GM19455 (cell line): Measurements from ENCODE around the gene DELE1.
"Not testable (repeated sequence)": the region's sequence is repeated elsewhere in the genome, so short reads cannot be mapped to it uniquely, and the experiment has no call there.

Source experiments
- ATAC-seq: cut with Tn5 transposase; IDR thresholded peaks from one replicate; pipeline ENCODE4 v1.9.1; 2021; ENCODE audit not compliant: unreplicated experiment

The DELE1 gene

GRCh38 chr5:141889282-141889871 lies 34.3 kb upstream of the DELE1 start:
- no peak for ATAC-seq

GRCh38 chr5:141890429-141890828 lies 33.2 kb upstream of the DELE1 start:
- not testable (repeated sequence) for ATAC-seq

- no peak for ATAC-seq
These were observed 26.2 kb upstream of the DELE1 start for GRCh38 chr5:141897425-141897824.

GRCh38 chr5:141898448-141899049 lies 25.1 kb upstream of the DELE1 start:
- no peak for ATAC-seq

GRCh38 chr5:141902015-141902814 lies 21.5 kb upstream of the DELE1 start:
- no peak for ATAC-seq

GRCh38 chr5:141903261-141903660 lies 20.4 kb upstream of the DELE1 start:
- ATAC-seq = no peak

GRCh38 chr5:141904551-141904950 lies 19.1 kb upstream of the DELE1 start:
- no peak for ATAC-seq

- no peak for ATAC-seq
These were observed 17.2 kb upstream of the DELE1 start for GRCh38 chr5:141906517-141906916.

GRCh38 chr5:141906972-141907371 lies 16.7 kb upstream of the DELE1 start:
- ATAC-seq = no peak

GRCh38 chr5:141908796-141909195 lies 14.9 kb upstream of the DELE1 start:
- ATAC-seq = no peak

- ATAC-seq = no peak
These were observed 14.5 kb upstream of the DELE1 start for GRCh38 chr5:141909212-141909611.

- ATAC-seq = no peak
These were observed 13.4 kb upstream of the DELE1 start for GRCh38 chr5:141910271-141910673.

GRCh38 chr5:141913560-141914198 lies 10.0 kb upstream of the DELE1 start:
- no peak for ATAC-seq

- no peak for ATAC-seq
These were observed 9.4 kb upstream of the DELE1 start for GRCh38 chr5:141914199-141914743.

- ATAC-seq = no peak
These were observed 8.9 kb upstream of the DELE1 start for GRCh38 chr5:141914797-141915196.

- no peak for ATAC-seq
These were observed 7.8 kb upstream of the DELE1 start for GRCh38 chr5:141915881-141916336.

GRCh38 chr5:141916522-141916921 lies 7.1 kb upstream of the DELE1 start:
- no peak for ATAC-seq

- ATAC-seq = no peak
These were observed 5.9 kb upstream of the DELE1 start for GRCh38 chr5:141917760-141918159.

- no peak for ATAC-seq
These were observed 4.2 kb upstream of the DELE1 start for GRCh38 chr5:141919218-141920119.

- ATAC-seq = no peak
These were observed 2.9 kb upstream of the DELE1 start for GRCh38 chr5:141920771-141921170.
